H1 (cell line): Measurements from ENCODE around the gene ZNF200. TPM values are rescaled to one million over a fixed set of nuclear protein-coding genes. Genes with fewer than 3 reads are reported as not detected.

Source experiments
- ATF2 ChIP-seq: IDR thresholded peaks from 2 replicates; pipeline ENCODE4 v1.6.1; 2012; ENCODE audit warnings: low read length, inconsistent platforms
- BACH1 ChIP-seq: IDR thresholded peaks from 2 replicates; pipeline ENCODE4 v1.6.1; 2012; ENCODE audit warnings: low read length, improper control_type of control experiment
- CHD7 ChIP-seq: fragments of 300-600 bp; sonication (generic); IDR thresholded peaks from 2 replicates; pipeline ENCODE4 v1.7.1; 2012; ENCODE audit warnings: low read length, moderate library complexity, mild to moderate bottlenecking, inconsistent platforms; ENCODE audit not compliant: insufficient replicate concordance
- E2F6 ChIP-seq: IDR thresholded peaks from 2 replicates; pipeline ENCODE4 v1.6.1; 2012; ENCODE audit warnings: inconsistent platforms
- EZH2 ChIP-seq: fragments of 200-600 bp; sonication (generic); IDR thresholded peaks from 2 replicates; pipeline ENCODE4 v1.7.1; 2012; ENCODE audit warnings: low read depth, mild to moderate bottlenecking, moderate library complexity, low read length, inconsistent platforms; ENCODE audit not compliant: severe bottlenecking
- KDM4A ChIP-seq: IDR thresholded peaks from one replicate; pipeline ENCODE4 v1.7.1; 2012; ENCODE audit warnings: low read depth, mild to moderate bottlenecking, moderate library complexity, low read length, inconsistent platforms; ENCODE audit not compliant: severe bottlenecking
- RFX5 ChIP-seq: IDR thresholded peaks from 2 replicates; pipeline ENCODE4 v1.6.1; 2011; ENCODE audit warnings: low read depth, low read length, improper control_type of control experiment, borderline replicate concordance
- polyA plus RNA-seq, 7 experiments: library from polyadenylated mRNA; depleted of rRNA in 3 of 7; stranded (reverse) in 5 of 7; unstranded in 2 of 7; fragments of >200 nt in 5 of 7; fragments of 200-250 nt in 2 of 7; gene quantifications; 1 replicate in 5 of 7; 2 replicates in 1 of 7; 4 replicates in 1 of 7; pipeline versions ENCODE4 v1.2.1 to v1.2.3, GENCODE V29; 2011 to 2013; ENCODE audit warnings: missing spikeins in 2 of 7, mixed read lengths in 2 of 7
- total RNA-seq: library from RNA; stranded (reverse); fragmentation: NEBNext Ultra II Directional; extraction: Animal tissue kit (Norgen Biotek cat#: 25700); gene quantifications from 2 replicates; pipeline ENCODE4 v1.2.1, GENCODE V29; 2021

ZNF200 gene
- total and polyA plus RNA-seq, 2 of the 8 experiments (the other 6 are each of a cell fraction or from before 2014, with no cell fraction given): 2.7 to 9.9 TPM

GRCh38 chr16:3207086-3207953 is 27.6 kb downstream of the ZNF200 start (continued):
- no peak for TF ChIP-seq CHD7
- no peak for TF ChIP-seq KDM4A
- no peak for TF ChIP-seq ATF2
- TF ChIP-seq E2F6: no peak
- TF ChIP-seq RFX5: no peak
- TF ChIP-seq BACH1: no peak
- TF ChIP-seq EZH2: no peak
